Hepatocyte (in vitro differentiated cells): ENCODE measurements around the gene CCNI2. TPM values are rescaled to one million over a fixed set of nuclear protein-coding genes. Genes with fewer than 3 reads are reported as not detected.

ENCODE experiments used
- DNase-seq: peaks from one replicate; pipeline ENCODE4 v3.0.0-alpha.2; 2016; ENCODE audit warnings: low spot score
- H2AFZ ChIP-seq: fragments of 200-600 bp; sonication (generic); 2 replicates; pipeline ENCODE4 v1.6.0; 2016; ENCODE audit warnings: antibody characterized with exemption, mild to moderate bottlenecking
- H3K27ac ChIP-seq: fragments of 200-600 bp; sonication (generic); 2 replicates; pipeline ENCODE4 v1.5.1; 2016; ENCODE audit warnings: mild to moderate bottlenecking
- H3K27me3 ChIP-seq: fragments of 200-600 bp; sonication (generic); 2 replicates; pipeline ENCODE4 v1.6.1; 2016
- H3K36me3 ChIP-seq: fragments of 200-600 bp; sonication (generic); replicated peaks from 2 replicates; pipeline ENCODE4 v1.5.1; 2016; ENCODE audit warnings: low read depth; ENCODE audit not compliant: insufficient read depth
- H3K4me1 ChIP-seq: fragments of 200-600 bp; sonication (generic); 2 replicates; pipeline ENCODE4 v1.5.1; 2016; ENCODE audit warnings: mild to moderate bottlenecking, moderate library complexity; ENCODE audit not compliant: insufficient read depth
- H3K4me2 ChIP-seq: fragments of 200-600 bp; sonication (generic); 2 replicates; pipeline ENCODE4 v1.6.0; 2016
- H3K4me3 ChIP-seq: fragments of 200-600 bp; sonication (generic); 2 replicates; pipeline ENCODE4 v1.5.1; 2016; ENCODE audit warnings: mild to moderate bottlenecking
- H3K79me2 ChIP-seq: fragments of 200-600 bp; sonication (generic); 2 replicates; pipeline ENCODE4 v1.6.0; 2017; ENCODE audit warnings: mild to moderate bottlenecking
- H3K9me2 ChIP-seq: fragments of 200-600 bp; sonication (generic); replicated peaks from 2 replicates; pipeline ENCODE4 v1.6.0; 2017; ENCODE audit warnings: mild to moderate bottlenecking; ENCODE audit not compliant: insufficient read depth
- H3K9me3 ChIP-seq: fragments of 200-600 bp; sonication (generic); 2 replicates; pipeline ENCODE4 v1.5.1; 2016; ENCODE audit warnings: low read depth, mild to moderate bottlenecking
- H4K20me1 ChIP-seq: fragments of 200-600 bp; sonication (generic); 2 replicates; pipeline ENCODE4 v1.6.0; 2016; ENCODE audit warnings: mild to moderate bottlenecking; ENCODE audit not compliant: insufficient read depth, poor library complexity, severe bottlenecking
- EZH2 ChIP-seq: fragments of 200-600 bp; sonication (generic); IDR thresholded peaks from 2 replicates; pipeline ENCODE4 v1.6.1; 2016; ENCODE audit warnings: antibody characterized with exemption, mild to moderate bottlenecking, borderline replicate concordance
- EZH2phosphoT487 ChIP-seq: fragments of 200-600 bp; sonication (generic); IDR thresholded peaks from one replicate; pipeline ENCODE4 v1.6.1; 2018; ENCODE audit warnings: antibody characterized with exemption, mild to moderate bottlenecking, low read depth, moderate library complexity; ENCODE audit not compliant: unreplicated experiment, severe bottlenecking
- WGBS: methylation state at CpG from one replicate; pipeline ENCODE4 v1.1.6; 2016; ENCODE audit warnings: low lambda C conversion rate; ENCODE audit errors: missing lambda C conversion rate; 5-methylcytosine and 5-hydroxymethylcytosine counted together
- polyA plus RNA-seq: library from polyadenylated mRNA; unstranded; fragments of >200 nt; fragmentation: Nextera tagmentation; extraction: Ambion mirVana; gene quantifications from 2 replicates; pipeline ENCODE4 v1.2.1, GENCODE V29; 2016
- total RNA-seq: library from RNA; depleted of rRNA; stranded (reverse); fragments of >200 nt; gene quantifications from 2 replicates; pipeline ENCODE4 v1.2.3, GENCODE V29; 2014
- TF ChIP-seq, protein P1 (sequence below): fragments of 200-600 bp; sonication (generic); IDR thresholded peaks from 2 replicates; pipeline ENCODE4 v1.5.1; 2016; ENCODE audit warnings: antibody characterized with exemption, mild to moderate bottlenecking; ENCODE audit not compliant: poor library complexity

The CCNI2 gene
- total and polyA plus RNA-seq, 2 experiments from 2014 or later: 1.4 to 1.8 TPM

DNA sequence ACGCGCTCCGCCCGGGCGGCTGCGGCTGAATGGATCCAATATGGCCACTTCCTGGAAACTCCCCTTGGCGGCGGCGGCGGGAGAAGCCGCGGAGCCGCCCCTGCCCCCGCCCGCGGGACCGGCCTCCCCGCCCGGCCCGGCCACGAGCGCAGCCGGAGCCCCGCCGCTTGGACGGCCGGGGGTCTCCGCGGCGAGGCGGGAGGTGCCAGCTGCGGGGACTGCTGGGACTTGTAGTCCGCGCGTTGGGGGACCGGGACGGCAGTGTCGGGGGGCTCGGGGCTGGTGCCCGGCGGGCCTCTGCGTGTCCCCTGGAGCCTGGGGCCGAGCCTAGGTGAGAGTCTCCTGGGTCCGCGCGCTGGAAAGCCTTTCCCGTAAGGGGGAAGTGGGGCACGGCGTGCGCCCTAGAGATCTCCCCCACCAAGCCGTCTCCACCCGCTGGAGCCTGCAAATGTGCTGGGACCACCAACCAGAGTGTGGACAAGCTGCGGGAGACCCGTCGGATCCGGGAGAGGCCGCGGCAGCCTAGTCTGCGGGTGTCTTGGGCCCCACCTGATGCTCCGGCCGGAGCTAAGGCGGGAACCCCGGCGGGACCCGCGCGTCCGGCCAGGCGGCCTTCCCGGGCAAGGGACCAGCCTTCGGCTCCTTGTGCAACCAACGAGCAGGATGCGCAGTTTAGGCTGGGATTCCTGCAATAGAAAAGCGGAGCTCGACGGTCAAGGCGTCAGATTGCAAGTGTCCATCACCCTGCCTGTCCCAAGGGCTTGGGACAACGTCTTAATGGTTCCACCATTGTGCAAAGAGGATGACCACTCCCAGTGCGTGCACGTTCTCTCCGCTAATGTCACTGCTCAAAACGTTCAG lies 30.2 kb downstream of the CCNI2 start, which contains the start of gene SEPTIN8:
Gene SEPTIN8 (minus strand): TSS at position 31 of the 861 bp plus-strand sequence. CDS start 102 bp downstream, outside the sequence.
- Histone ChIP-seq H3K4me3 (peak within 1 kb of the TSS; percentile 88), H3K36me3 (no peaks in the 10 kb centered on the region), H2AFZ (peak within 1 kb of the TSS; percentile 100), H3K9me3 (no peaks in the 10 kb centered on the region), H3K27me3 (no peaks in the 10 kb centered on the region), H3K4me1 (peaks cover 15% of the 10 kb centered on the region), H3K27ac (peak within 1 kb of the TSS; percentile 14), H3K79me2 (peaks cover 42% of the 10 kb centered on the region), H3K4me2 (peak within 1 kb of the TSS; percentile 98), H3K9me2 (no peaks in the 10 kb centered on the region), H4K20me1 (peaks cover 9% of the 10 kb centered on the region)
- peak; percentile 71 for DNase-seq
- TF ChIP-seq EZH2phosphoT487: no peak
- 4% methylated on average over 45 of the region's 82 CpGs for WGBS

DNA sequence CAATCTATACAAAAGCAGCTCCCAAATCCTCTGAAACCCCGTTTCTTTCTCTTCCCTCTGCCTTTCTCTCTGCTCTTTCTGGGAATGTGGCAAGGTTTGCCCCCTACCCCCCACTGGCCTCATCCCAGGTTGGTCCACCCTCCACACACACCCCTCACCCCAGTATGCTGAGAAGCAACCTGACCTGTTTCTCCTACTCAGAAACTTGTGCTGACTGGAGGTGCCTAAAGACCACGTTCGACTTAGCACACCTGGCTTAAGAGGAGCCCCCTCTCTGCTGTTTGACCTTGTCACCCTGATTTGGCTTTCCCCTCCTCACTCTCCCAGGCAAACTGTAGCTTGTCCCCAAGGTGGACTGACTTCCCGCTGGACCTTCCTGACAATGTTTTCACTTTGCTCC lies 30.9 kb downstream of the CCNI2 start:
- Histone ChIP-seq H3K27ac (no peak overlapping the region), H3K9me3 (no peaks in the 10 kb centered on the region), H3K36me3 (no peaks in the 10 kb centered on the region), H3K79me2 (peaks cover 35% of the 10 kb centered on the region), H3K4me2 (peak overlapping the region; percentile 98), H3K4me1 (peaks cover 15% of the 10 kb centered on the region), H3K9me2 (no peaks in the 10 kb centered on the region), H3K27me3 (no peaks in the 10 kb centered on the region), H2AFZ (peak overlapping the region; percentile 100), H3K4me3 (no peak overlapping the region), H4K20me1 (peaks cover 9% of the 10 kb centered on the region)
- DNase-seq: no peak
- WGBS: 68% methylated on average over 4 of the region's 4 CpGs
- TF ChIP-seq EZH2: no peak
- TF ChIP-seq, protein P1, sequence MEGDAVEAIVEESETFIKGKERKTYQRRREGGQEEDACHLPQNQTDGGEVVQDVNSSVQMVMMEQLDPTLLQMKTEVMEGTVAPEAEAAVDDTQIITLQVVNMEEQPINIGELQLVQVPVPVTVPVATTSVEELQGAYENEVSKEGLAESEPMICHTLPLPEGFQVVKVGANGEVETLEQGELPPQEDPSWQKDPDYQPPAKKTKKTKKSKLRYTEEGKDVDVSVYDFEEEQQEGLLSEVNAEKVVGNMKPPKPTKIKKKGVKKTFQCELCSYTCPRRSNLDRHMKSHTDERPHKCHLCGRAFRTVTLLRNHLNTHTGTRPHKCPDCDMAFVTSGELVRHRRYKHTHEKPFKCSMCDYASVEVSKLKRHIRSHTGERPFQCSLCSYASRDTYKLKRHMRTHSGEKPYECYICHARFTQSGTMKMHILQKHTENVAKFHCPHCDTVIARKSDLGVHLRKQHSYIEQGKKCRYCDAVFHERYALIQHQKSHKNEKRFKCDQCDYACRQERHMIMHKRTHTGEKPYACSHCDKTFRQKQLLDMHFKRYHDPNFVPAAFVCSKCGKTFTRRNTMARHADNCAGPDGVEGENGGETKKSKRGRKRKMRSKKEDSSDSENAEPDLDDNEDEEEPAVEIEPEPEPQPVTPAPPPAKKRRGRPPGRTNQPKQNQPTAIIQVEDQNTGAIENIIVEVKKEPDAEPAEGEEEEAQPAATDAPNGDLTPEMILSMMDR: no peak
- TF ChIP-seq EZH2phosphoT487: no peak

DNA sequence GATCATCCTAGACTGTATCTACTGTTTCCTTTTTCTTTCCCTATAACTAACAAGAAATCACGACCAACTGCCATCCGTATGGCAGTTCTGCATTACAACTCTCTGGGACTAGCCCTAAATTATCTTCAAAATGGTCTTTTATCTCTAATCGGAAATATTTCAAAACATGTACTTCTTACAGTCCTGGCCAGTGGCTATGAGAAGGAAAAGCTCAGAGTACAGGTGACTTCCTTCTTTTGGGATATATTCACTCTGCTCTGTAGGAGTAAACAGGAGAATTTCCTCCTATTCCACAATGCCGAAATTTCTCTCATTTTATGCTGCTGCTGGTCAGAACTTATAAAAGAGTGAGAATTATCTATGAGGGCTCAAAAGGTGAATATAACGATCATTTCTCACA lies 31.6 kb downstream of the CCNI2 start:
- Histone ChIP-seq H2AFZ (no peak overlapping the region), H3K27ac (no peak overlapping the region), H4K20me1 (peaks cover 9% of the 10 kb centered on the region), H3K4me1 (peaks cover 15% of the 10 kb centered on the region), H3K9me2 (no peaks in the 10 kb centered on the region), H3K27me3 (no peaks in the 10 kb centered on the region), H3K36me3 (no peaks in the 10 kb centered on the region), H3K9me3 (no peaks in the 10 kb centered on the region), H3K4me2 (no peak overlapping the region), H3K79me2 (peaks cover 28% of the 10 kb centered on the region), H3K4me3 (no peak overlapping the region)
- no peak for DNase-seq
- 88% methylated on average over 5 of the region's 5 CpGs for WGBS
- no peak for TF ChIP-seq EZH2phosphoT487
- TF ChIP-seq, protein P1: no peak
- TF ChIP-seq EZH2: no peak

DNA sequence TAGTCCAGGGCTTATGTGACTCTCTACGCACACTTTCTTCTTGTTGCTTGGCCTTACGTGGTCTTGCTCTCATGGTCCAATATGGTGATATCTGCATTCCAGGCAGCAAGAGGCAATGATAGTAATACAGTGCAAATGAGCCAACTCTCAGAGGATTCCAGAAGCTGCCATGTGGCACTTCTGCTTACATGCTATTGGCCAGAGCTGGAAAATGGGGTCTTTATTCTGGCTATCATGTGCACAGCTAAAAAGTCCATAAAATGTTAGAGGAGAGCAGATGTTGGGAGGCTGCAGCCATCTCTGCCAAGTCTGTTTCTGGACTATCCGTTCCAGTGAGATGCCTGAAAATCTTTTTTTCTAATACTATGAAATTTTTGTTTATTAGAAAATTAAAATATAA lies 32.7 kb downstream of the CCNI2 start:
- WGBS: 97% methylated on average over 3 of the region's 3 CpGs
- H3K9me2 ChIP-seq: no peaks in the 10 kb centered on the region
- H4K20me1 ChIP-seq: peaks cover 6% of the 10 kb centered on the region
- no peak overlapping the region for H3K4me3 ChIP-seq
- no peak overlapping the region for H3K27ac ChIP-seq
- H3K9me3 ChIP-seq: no peaks in the 10 kb centered on the region
- H3K4me1 ChIP-seq: peaks cover 14% of the 10 kb centered on the region
- no peaks in the 10 kb centered on the region for H3K36me3 ChIP-seq
- peaks cover 17% of the 10 kb centered on the region for H3K79me2 ChIP-seq
- TF ChIP-seq EZH2phosphoT487 (no peak), EZH2 (no peak)
- TF ChIP-seq, protein P1: no peak
- no peak overlapping the region for H2AFZ ChIP-seq
- no peaks in the 10 kb centered on the region for H3K27me3 ChIP-seq
- H3K4me2 ChIP-seq: no peak overlapping the region
- no peak for DNase-seq
